Liver (tissue), 9 donors: Measurements from ENCODE around the gene TMEM176B. TPM values are rescaled to one million over a fixed set of nuclear protein-coding genes. Genes with fewer than 3 reads are reported as not detected.
A peak's percentile ranks its signal among the peaks of the same experiment; 100 is the strongest.

Source experiments
- DNase-seq: peaks from one replicate; pipeline ENCODE4 v3.0.0-alpha.2; 2017; ENCODE audit warnings: low spot score
- H3K27ac ChIP-seq, 2 donors: one replicate each; pipeline ENCODE4 v1.7.0; 2013; ENCODE audit warnings: inconsistent platforms in 2 of 2, low read length in 2 of 2, control low read depth in 1 of 2, low read depth in 1 of 2, mild to moderate bottlenecking in 1 of 2
- H3K27me3 ChIP-seq, 4 donors: one replicate each; pipeline versions ENCODE4 v1.6.1 to v1.7.0; 2013; ENCODE audit warnings: low read length in 3 of 4, inconsistent platforms in 1 of 4, mild to moderate bottlenecking in 1 of 4, moderate library complexity in 1 of 4; ENCODE audit not compliant: control insufficient read depth in 4 of 4, insufficient read depth in 4 of 4
- H3K36me3 ChIP-seq, 4 donors: one replicate each; pipeline versions ENCODE4 v1.6.1 to v1.7.0; 2013; ENCODE audit warnings: low read length in 3 of 4, mild to moderate bottlenecking in 3 of 4, low read depth in 1 of 4, moderate library complexity in 1 of 4; ENCODE audit not compliant: control insufficient read depth in 4 of 4, insufficient read depth in 3 of 4
- H3K4me1 ChIP-seq, 4 donors: one replicate each; pipeline versions ENCODE4 v1.6.1 to v1.7.0; 2013; ENCODE audit warnings: low read length in 3 of 4, mild to moderate bottlenecking in 3 of 4, moderate library complexity in 1 of 4; ENCODE audit not compliant: control insufficient read depth in 4 of 4, insufficient read depth in 4 of 4
- H3K4me3 ChIP-seq, 3 donors: one replicate each; pipeline versions ENCODE4 v1.6.1 to v1.7.0; 2013; ENCODE audit warnings: low read length in 3 of 3, control low read depth in 1 of 3, low read depth in 1 of 3, mild to moderate bottlenecking in 1 of 3
- H3K9ac ChIP-seq, 2 donors: one replicate each; pipeline ENCODE4 v1.7.0; 2013; ENCODE audit warnings: low read length in 2 of 2, mild to moderate bottlenecking in 2 of 2, moderate library complexity in 2 of 2, control low read depth in 1 of 2, low read depth in 1 of 2
- H3K9me3 ChIP-seq, 4 donors: one replicate each; pipeline versions ENCODE4 v1.6.1 to v1.7.0; 2013; ENCODE audit warnings: low read length in 3 of 4; ENCODE audit not compliant: control insufficient read depth in 4 of 4
- EGR1 ChIP-seq, 2 donors: IDR thresholded peaks; 2 replicates each; pipeline ENCODE4 v1.6.1; 2016 to 2018; ENCODE audit warnings: antibody characterized with exemption in 2 of 2, low read depth in 2 of 2
- FOXA1 ChIP-seq: IDR thresholded peaks from 2 replicates; pipeline ENCODE4 v1.6.1; 2016; ENCODE audit warnings: antibody characterized with exemption
- FOXA2 ChIP-seq: IDR thresholded peaks from 2 replicates; pipeline ENCODE4 v1.6.1; 2016; ENCODE audit warnings: antibody characterized with exemption
- GABPA ChIP-seq, 2 donors: IDR thresholded peaks in 1 of 2; conservative IDR thresholded peaks in 1 of 2; 2 replicates each; pipeline ENCODE4 v1.6.1; 2016; ENCODE audit warnings: antibody characterized with exemption in 2 of 2, mild to moderate bottlenecking in 1 of 2, moderate library complexity in 1 of 2
- HNF4A ChIP-seq, 2 donors: conservative IDR thresholded peaks; 2 replicates each; pipeline ENCODE4 v1.6.1; 2016; ENCODE audit warnings: antibody characterized with exemption in 2 of 2, mild to moderate bottlenecking in 2 of 2
- NR2F2 ChIP-seq: IDR thresholded peaks from 2 replicates; pipeline ENCODE4 v1.6.1; 2016; ENCODE audit warnings: antibody characterized with exemption
- RAD21 ChIP-seq, 2 donors: IDR thresholded peaks; 2 replicates each; pipeline ENCODE4 v1.6.1; 2016; ENCODE audit warnings: antibody characterized with exemption in 2 of 2, mild to moderate bottlenecking in 2 of 2
- SP1 ChIP-seq: IDR thresholded peaks from 2 replicates; pipeline ENCODE4 v1.6.1; 2018; ENCODE audit warnings: antibody characterized with exemption, mild to moderate bottlenecking
- TAF1 ChIP-seq: conservative IDR thresholded peaks from 2 replicates; pipeline ENCODE4 v1.6.1; 2016; ENCODE audit warnings: antibody characterized with exemption, mild to moderate bottlenecking
- YY1 ChIP-seq: IDR thresholded peaks from 2 replicates; pipeline ENCODE4 v1.6.1; 2016; ENCODE audit warnings: antibody characterized with exemption, mild to moderate bottlenecking
- WGBS: extraction: QIAGEN DNeasy Blood & Tissue Kit; methylation state at CpG from one replicate; pipeline ENCODE4 v1.1.7; 2013; 5-methylcytosine and 5-hydroxymethylcytosine counted together
- polyA plus RNA-seq, 2 donors: library from polyadenylated mRNA; stranded (reverse) in 1 of 2; unstranded in 1 of 2; fragments of 200-250 nt in 1 of 2; fragments of >200 nt in 1 of 2; fragmentation: Nextera tagmentation in 1 of 2; extraction: Ambion mirVana in 1 of 2; gene quantifications; one replicate each; pipeline versions ENCODE4 v1.2.1 to v1.2.3, GENCODE V29; 2013 to 2015
- total RNA-seq, 2 donors: library from RNA; depleted of rRNA; stranded (reverse); fragments of >200 nt; gene quantifications; one replicate each; pipeline ENCODE4 v1.2.3, GENCODE V29; 2014
- TF ChIP-seq, protein P1 (sequence below): fragments of 150-350 bp; IDR thresholded peaks from 2 replicates; pipeline ENCODE4 v1.5.1; 2017; ENCODE audit warnings: improper control_type of control experiment, low read depth, low read length; ENCODE audit not compliant: missing input control
- TF ChIP-seq, protein P2 (sequence below): IDR thresholded peaks from 2 replicates; pipeline ENCODE4 v1.6.1; 2016; ENCODE audit warnings: antibody characterized with exemption
- TF ChIP-seq, protein P3 (sequence below): IDR thresholded peaks from 2 replicates; pipeline ENCODE4 v1.6.1; 2016; ENCODE audit warnings: antibody characterized with exemption, mild to moderate bottlenecking
- TF ChIP-seq, protein P4 (sequence below): IDR thresholded peaks from 2 replicates; pipeline ENCODE4 v1.6.1; 2016; ENCODE audit warnings: antibody characterized with exemption
- TF ChIP-seq, protein P5 (sequence below): IDR thresholded peaks from 2 replicates; pipeline ENCODE4 v1.6.1; 2016; ENCODE audit warnings: antibody characterized with exemption
- donor health status: healthy.
- donor health status: healthy.
- donor health status: healthy.
- donor health status: healthy.
- donor health status: healthy.

TMEM176B gene
- total and polyA plus RNA-seq, 4 donors, result 382 to 1,317 (median 999) TPM

DNA sequence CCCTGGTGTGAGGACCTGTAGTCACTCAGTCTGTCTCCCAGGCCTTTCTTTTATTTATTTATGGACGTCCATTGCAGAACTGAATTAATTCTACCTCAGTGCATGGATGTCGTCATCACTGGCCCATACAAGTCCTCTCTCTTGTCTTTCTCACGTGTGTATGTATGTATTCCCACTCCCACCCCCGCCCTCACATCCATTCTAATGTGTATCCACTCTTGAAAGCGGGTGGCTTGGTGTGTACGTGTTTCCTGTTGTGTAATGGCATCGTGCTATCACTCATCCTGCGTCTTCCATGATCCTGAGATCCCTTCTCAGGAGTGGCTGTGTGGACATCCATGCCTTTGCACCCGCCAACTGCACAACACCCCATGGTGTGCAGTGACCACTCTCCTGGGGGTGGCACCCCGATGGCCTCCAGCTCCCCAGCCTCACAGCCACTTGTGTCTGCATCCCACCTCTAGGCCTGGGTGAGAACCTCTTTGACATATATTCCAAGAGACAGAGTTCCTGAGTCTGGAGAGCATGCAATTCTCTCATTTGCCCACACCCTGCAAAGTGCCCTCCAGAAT, 49.1 kb upstream of the TMEM176B start (continued):
- no peak for TF ChIP-seq YY1

DNA sequence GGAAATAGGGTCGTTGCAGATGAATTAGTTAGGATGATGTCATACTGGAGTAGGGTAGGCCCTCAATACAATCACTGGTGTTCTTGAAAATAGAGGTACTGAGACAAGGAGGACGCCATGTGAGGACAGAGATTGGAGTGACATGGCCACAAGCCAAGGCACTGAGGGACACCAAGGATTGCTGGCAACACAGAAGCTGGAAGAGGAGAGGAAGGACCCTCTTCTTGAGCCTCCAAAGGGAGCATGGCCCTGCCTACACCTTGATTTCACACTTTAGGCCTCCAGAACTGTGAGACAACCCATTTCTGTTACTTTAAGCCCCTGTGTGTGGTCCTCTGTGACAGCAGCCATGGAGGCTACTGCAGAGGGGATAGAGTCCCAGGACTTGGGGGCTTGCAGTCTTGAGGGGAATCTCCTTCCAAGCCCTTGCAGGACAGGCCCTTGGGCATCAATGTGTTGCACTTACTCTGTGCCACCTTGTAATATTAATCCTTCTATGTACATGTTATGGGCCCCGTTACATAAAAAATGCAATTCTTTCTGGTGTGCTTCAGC, 48.5 kb upstream of the TMEM176B start:
- no peak overlapping the region for H3K27ac ChIP-seq
- H3K4me1 ChIP-seq, result no peaks in the 10 kb centered on the region
- H3K27me3 ChIP-seq, result no peaks in the 10 kb centered on the region
- no peaks in the 10 kb centered on the region for H3K9me3 ChIP-seq
- H3K4me3 ChIP-seq, result no peak overlapping the region
- WGBS, result 89% methylated on average over 3 of the region's 3 CpGs
- peak; percentile 29 for DNase-seq
- no peak for TF ChIP-seq NR2F2
- TF ChIP-seq, protein P1, sequence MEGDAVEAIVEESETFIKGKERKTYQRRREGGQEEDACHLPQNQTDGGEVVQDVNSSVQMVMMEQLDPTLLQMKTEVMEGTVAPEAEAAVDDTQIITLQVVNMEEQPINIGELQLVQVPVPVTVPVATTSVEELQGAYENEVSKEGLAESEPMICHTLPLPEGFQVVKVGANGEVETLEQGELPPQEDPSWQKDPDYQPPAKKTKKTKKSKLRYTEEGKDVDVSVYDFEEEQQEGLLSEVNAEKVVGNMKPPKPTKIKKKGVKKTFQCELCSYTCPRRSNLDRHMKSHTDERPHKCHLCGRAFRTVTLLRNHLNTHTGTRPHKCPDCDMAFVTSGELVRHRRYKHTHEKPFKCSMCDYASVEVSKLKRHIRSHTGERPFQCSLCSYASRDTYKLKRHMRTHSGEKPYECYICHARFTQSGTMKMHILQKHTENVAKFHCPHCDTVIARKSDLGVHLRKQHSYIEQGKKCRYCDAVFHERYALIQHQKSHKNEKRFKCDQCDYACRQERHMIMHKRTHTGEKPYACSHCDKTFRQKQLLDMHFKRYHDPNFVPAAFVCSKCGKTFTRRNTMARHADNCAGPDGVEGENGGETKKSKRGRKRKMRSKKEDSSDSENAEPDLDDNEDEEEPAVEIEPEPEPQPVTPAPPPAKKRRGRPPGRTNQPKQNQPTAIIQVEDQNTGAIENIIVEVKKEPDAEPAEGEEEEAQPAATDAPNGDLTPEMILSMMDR, result no peak
- TF ChIP-seq, protein P2, sequence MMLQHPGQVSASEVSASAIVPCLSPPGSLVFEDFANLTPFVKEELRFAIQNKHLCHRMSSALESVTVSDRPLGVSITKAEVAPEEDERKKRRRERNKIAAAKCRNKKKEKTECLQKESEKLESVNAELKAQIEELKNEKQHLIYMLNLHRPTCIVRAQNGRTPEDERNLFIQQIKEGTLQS, result no peak
- TF ChIP-seq, protein P3, sequence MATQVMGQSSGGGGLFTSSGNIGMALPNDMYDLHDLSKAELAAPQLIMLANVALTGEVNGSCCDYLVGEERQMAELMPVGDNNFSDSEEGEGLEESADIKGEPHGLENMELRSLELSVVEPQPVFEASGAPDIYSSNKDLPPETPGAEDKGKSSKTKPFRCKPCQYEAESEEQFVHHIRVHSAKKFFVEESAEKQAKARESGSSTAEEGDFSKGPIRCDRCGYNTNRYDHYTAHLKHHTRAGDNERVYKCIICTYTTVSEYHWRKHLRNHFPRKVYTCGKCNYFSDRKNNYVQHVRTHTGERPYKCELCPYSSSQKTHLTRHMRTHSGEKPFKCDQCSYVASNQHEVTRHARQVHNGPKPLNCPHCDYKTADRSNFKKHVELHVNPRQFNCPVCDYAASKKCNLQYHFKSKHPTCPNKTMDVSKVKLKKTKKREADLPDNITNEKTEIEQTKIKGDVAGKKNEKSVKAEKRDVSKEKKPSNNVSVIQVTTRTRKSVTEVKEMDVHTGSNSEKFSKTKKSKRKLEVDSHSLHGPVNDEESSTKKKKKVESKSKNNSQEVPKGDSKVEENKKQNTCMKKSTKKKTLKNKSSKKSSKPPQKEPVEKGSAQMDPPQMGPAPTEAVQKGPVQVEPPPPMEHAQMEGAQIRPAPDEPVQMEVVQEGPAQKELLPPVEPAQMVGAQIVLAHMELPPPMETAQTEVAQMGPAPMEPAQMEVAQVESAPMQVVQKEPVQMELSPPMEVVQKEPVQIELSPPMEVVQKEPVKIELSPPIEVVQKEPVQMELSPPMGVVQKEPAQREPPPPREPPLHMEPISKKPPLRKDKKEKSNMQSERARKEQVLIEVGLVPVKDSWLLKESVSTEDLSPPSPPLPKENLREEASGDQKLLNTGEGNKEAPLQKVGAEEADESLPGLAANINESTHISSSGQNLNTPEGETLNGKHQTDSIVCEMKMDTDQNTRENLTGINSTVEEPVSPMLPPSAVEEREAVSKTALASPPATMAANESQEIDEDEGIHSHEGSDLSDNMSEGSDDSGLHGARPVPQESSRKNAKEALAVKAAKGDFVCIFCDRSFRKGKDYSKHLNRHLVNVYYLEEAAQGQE, result no peak
- no peak for TF ChIP-seq RAD21 (IDR thresholded peaks at IDR 0.05)
- TF ChIP-seq YY1, result no peak
- TF ChIP-seq FOXA1, result no peak
- no peak for TF ChIP-seq FOXA2
- TF ChIP-seq TAF1, result no peak
- no peaks in the 10 kb centered on the region for H3K36me3 ChIP-seq
- H3K9ac ChIP-seq, result no peak overlapping the region

DNA sequence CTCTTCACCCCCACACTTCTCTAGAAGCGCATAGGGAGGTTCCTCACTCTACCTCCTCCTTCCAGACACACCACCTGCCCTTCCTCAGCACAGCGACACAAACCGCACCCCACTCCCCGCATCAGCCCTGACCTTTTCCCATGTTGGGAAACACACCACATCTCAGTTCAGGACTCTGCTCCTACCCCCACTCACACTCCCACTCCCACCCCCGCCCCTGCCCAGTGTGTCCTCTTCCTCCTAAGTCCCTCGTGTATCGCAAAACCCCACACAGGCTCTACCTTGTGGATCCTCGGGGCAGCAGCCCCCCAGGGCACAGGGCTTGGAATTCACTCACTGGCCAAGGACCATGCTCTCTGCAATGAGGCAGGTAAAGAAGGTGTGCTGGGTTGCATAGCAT, 47.9 kb upstream of the TMEM176B start:
- 94% methylated on average over 8 of the region's 8 CpGs for WGBS
- peak; percentile 25 for DNase-seq
- TF ChIP-seq GABPA (IDR thresholded peaks at IDR 0.05 in 1 of 2, conservative IDR thresholded peaks at IDR 0.05 in 1 of 2) (no peak), NR2F2 (no peak), HNF4A (conservative IDR thresholded peaks at IDR 0.05) (no peak), RAD21 (IDR thresholded peaks at IDR 0.05) (no peak), EGR1 (IDR thresholded peaks at IDR 0.05; ENCODE audit: low read depth in 2 of 2) (no peak), YY1 (no peak), FOXA2 (no peak), SP1 (no peak), FOXA1 (no peak)
- TF ChIP-seq, protein P1, result no peak
- TF ChIP-seq, protein P2, result no peak
- TF ChIP-seq, protein P4, sequence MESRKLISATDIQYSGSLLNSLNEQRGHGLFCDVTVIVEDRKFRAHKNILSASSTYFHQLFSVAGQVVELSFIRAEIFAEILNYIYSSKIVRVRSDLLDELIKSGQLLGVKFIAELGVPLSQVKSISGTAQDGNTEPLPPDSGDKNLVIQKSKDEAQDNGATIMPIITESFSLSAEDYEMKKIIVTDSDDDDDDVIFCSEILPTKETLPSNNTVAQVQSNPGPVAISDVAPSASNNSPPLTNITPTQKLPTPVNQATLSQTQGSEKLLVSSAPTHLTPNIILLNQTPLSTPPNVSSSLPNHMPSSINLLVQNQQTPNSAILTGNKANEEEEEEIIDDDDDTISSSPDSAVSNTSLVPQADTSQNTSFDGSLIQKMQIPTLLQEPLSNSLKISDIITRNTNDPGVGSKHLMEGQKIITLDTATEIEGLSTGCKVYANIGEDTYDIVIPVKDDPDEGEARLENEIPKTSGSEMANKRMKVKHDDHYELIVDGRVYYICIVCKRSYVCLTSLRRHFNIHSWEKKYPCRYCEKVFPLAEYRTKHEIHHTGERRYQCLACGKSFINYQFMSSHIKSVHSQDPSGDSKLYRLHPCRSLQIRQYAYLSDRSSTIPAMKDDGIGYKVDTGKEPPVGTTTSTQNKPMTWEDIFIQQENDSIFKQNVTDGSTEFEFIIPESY, result no peak
- TF ChIP-seq, protein P5, sequence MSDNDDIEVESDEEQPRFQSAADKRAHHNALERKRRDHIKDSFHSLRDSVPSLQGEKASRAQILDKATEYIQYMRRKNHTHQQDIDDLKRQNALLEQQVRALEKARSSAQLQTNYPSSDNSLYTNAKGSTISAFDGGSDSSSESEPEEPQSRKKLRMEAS, result no peak

More for the DNA sequence above, 47.9 kb upstream of the TMEM176B start:
- H3K27me3 ChIP-seq, result no peaks in the 10 kb centered on the region
- no peaks in the 10 kb centered on the region for H3K4me1 ChIP-seq
- no peaks in the 10 kb centered on the region for H3K36me3 ChIP-seq
- no peaks in the 10 kb centered on the region for H3K9me3 ChIP-seq
- H3K4me3 ChIP-seq, result no peak overlapping the region
- no peak overlapping the region for H3K9ac ChIP-seq
- H3K27ac ChIP-seq, result no peak overlapping the region
